Measurements from ENCODE around the gene GPRIN1. TPM values are rescaled to one million over a fixed set of nuclear protein-coding genes. Genes with fewer than 3 reads are reported as not detected.

GPRIN1 gene
- total RNA-seq, 6 experiments from 2014 or later: 0.05 to 0.99 (median 0.30) TPM

- Histone ChIP-seq H3K27ac (no peak overlapping the region), H3K36me3 (no peaks in the 10 kb centered on the region), H3K4me3 (no peak overlapping the region), H3K4me1 (no peaks in the 10 kb centered on the region), H3K27me3 (no peaks in the 10 kb centered on the region), H3K9me3 (no peaks in the 10 kb centered on the region)
- DNase-seq: no peak
- no peak for TF ChIP-seq CTCF (IDR thresholded peaks at IDR 0.05)
- no peak for TF ChIP-seq POLR2A (IDR thresholded peaks at IDR 0.05)
- 82% methylated on average over 7 of the region's 36 CpGs for WGBS (ENCODE audit: insufficient coverage, low coverage, low lambda C conversion rate, missing lambda C conversion rate)
- no peak for ATAC-seq
- intact Hi-C loops (cut with DNase I): no loop called here
Observed at GRCh38 chr5:176577312-176578176, 32.4 kb downstream of the GPRIN1 start.

- TF ChIP-seq POLR2A (IDR thresholded peaks at IDR 0.05): no peak
- TF ChIP-seq CTCF (IDR thresholded peaks at IDR 0.05): no peak
- 91% methylated on average over 13 of the region's 37 CpGs for WGBS (ENCODE audit: insufficient coverage, low coverage, low lambda C conversion rate, missing lambda C conversion rate)
- no peak overlapping the region for H3K27ac ChIP-seq
- H3K36me3 ChIP-seq: no peaks in the 10 kb centered on the region
- ATAC-seq (peak in 1 of 4 donors; percentile 13), DNase-seq (no peak)
- H3K9me3 ChIP-seq: no peaks in the 10 kb centered on the region
- intact Hi-C loops (cut with DNase I): no loop called here
- no peaks in the 10 kb centered on the region for H3K4me1 ChIP-seq
- no peaks in the 10 kb centered on the region for H3K27me3 ChIP-seq
- H3K4me3 ChIP-seq: no peak overlapping the region
Observed at GRCh38 chr5:176575488-176576422, 34.2 kb downstream of the GPRIN1 start.

DNA sequence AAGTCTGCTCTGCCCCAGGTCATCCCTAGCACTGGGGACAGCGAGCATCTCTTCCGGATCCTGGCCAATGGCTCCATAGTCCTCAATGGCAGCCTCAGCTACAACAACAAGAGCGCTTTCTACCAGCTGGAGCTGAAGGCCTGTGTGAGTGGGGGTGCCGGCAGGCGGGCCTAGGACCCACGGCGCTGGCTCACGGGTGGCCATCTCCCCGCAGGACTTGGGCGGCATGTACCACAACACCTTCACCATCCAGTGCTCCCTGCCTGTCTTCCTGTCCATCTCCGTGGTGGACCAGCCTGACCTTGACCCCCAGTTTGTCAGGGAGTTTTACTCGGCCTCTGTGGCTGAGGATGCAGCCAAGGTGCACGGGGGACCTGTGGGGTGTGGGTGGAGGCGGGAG is 34.9 kb downstream of the GPRIN1 start:
- Histone ChIP-seq H3K9me3 (no peaks in the 10 kb centered on the region), H3K27ac (no peak overlapping the region), H3K27me3 (no peaks in the 10 kb centered on the region), H3K4me3 (no peak overlapping the region), H3K4me1 (no peaks in the 10 kb centered on the region), H3K36me3 (no peaks in the 10 kb centered on the region)
- ATAC-seq: no peak
- intact Hi-C loops (cut with DNase I): no loop called here
- DNase-seq: no peak
- no peak for TF ChIP-seq POLR2A (IDR thresholded peaks at IDR 0.05)
- TF ChIP-seq CTCF (IDR thresholded peaks at IDR 0.05): no peak
- 56% methylated on average over 3 of the region's 14 CpGs for WGBS (ENCODE audit: insufficient coverage, low coverage, low lambda C conversion rate, missing lambda C conversion rate)

DNA sequence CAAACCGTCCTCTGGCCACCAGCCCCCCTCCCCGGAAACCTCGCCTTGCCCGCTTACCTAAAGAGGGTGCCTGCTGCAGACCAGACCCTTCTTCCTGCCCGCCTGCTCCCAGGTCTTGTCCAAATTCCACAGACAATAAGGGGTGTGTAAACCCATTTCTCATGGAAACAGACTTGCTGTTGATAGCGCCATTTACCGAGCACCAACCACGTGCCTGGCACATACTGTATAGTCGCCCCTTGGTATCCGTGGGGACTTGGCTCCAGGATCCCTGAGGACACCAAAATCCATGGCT is 35.7 kb downstream of the GPRIN1 start:
- TF ChIP-seq CTCF (IDR thresholded peaks at IDR 0.05) (no peak), POLR2A (IDR thresholded peaks at IDR 0.05) (no peak)
- Histone ChIP-seq H3K9me3 (no peaks in the 10 kb centered on the region), H3K36me3 (no peaks in the 10 kb centered on the region), H3K4me1 (no peaks in the 10 kb centered on the region), H3K27ac (no peak overlapping the region), H3K27me3 (no peaks in the 10 kb centered on the region), H3K4me3 (no peak overlapping the region)
- ATAC-seq: no peak
- 60% methylated on average over 7 of the region's 10 CpGs for WGBS (ENCODE audit: insufficient coverage, low coverage, low lambda C conversion rate, missing lambda C conversion rate)
- DNase-seq: no peak
- intact Hi-C loops (cut with DNase I): no loop called here

Data from right lobe of liver (tissue), 6 donors.